NCI-H1092 treated with DMSO at 0.1 percent for 48 hours (cell line): ENCODE results near the gene DAP.

ENCODE experiments used
- DNase-seq: peaks from one replicate; lab custom pipeline; 2025; lab: John Stamatoyannopoulos, UW

DAP gene

GRCh38 chr5:10760096-10760920, 726 bp downstream of the DAP start:
- peak; percentile 68 for DNase-seq

- no peak for DNase-seq
Measured at GRCh38 chr5:10759111-10759510, 1.9 kb downstream of the DAP start.

- no peak for DNase-seq
Measured at GRCh38 chr5:10757922-10758555, 3.0 kb downstream of the DAP start.

GRCh38 chr5:10757043-10757442, 4.0 kb downstream of the DAP start:
- no peak for DNase-seq

GRCh38 chr5:10756549-10756948, 4.5 kb downstream of the DAP start:
- DNase-seq = no peak

GRCh38 chr5:10753178-10753577, 7.9 kb downstream of the DAP start:
- no peak for DNase-seq

GRCh38 chr5:10752451-10752850, 8.6 kb downstream of the DAP start:
- DNase-seq = no peak

GRCh38 chr5:10750909-10751308, 10.1 kb downstream of the DAP start:
- no peak for DNase-seq

- no peak for DNase-seq
Measured at GRCh38 chr5:10747678-10748622, 13.1 kb downstream of the DAP start.

- no peak for DNase-seq
Measured at GRCh38 chr5:10746711-10747110, 14.3 kb downstream of the DAP start.

GRCh38 chr5:10745133-10745532, 15.9 kb downstream of the DAP start:
- no peak for DNase-seq

- no peak for DNase-seq
Measured at GRCh38 chr5:10744681-10745080, 16.4 kb downstream of the DAP start.

- DNase-seq = no peak
Measured at GRCh38 chr5:10743951-10744350, 17.1 kb downstream of the DAP start.

- no peak for DNase-seq
Measured at GRCh38 chr5:10743526-10743925, 17.5 kb downstream of the DAP start.

- DNase-seq = no peak
Measured at GRCh38 chr5:10741661-10742060, 19.4 kb downstream of the DAP start.

- DNase-seq = no peak
Measured at GRCh38 chr5:10740384-10740783, 20.6 kb downstream of the DAP start.

GRCh38 chr5:10737880-10738279, 23.2 kb downstream of the DAP start:
- no peak for DNase-seq

- no peak for DNase-seq
Measured at GRCh38 chr5:10736808-10737207, 24.2 kb downstream of the DAP start.

- DNase-seq = no peak
Measured at GRCh38 chr5:10736354-10736753, 24.7 kb downstream of the DAP start.

GRCh38 chr5:10735569-10736276, 25.3 kb downstream of the DAP start:
- DNase-seq = no peak

- no peak for DNase-seq
Measured at GRCh38 chr5:10734832-10735523, 26.1 kb downstream of the DAP start.
